Left lung (tissue), 10 donors: ENCODE results near the gene DCAF17. TPM values are rescaled to one million over a fixed set of nuclear protein-coding genes. Genes with fewer than 3 reads are reported as not detected.

Experiments
- ATAC-seq: fragments of 200-7000 bp; cut with Tn5 transposase; one replicate; pipeline ENCODE4 v1.9.1; 2020; ENCODE audit warnings: moderate library complexity
- DNase-seq, 4 donors: peaks; one replicate each; pipeline ENCODE4 v3.0.0-alpha.2; 2013 to 2020
- H3K27ac ChIP-seq, 2 donors: fragments of 200-600 bp; sonication (generic) in 1 of 2; one replicate each; pipeline versions ENCODE4 v1.5.0 to v1.8.0; 2020 to 2021
- H3K27me3 ChIP-seq, 2 donors: fragments of 200-600 bp; sonication (generic) in 1 of 2; one replicate each; pipeline versions ENCODE4 v1.5.0 to v1.8.0; 2020 to 2021
- H3K36me3 ChIP-seq, 2 donors: fragments of 200-600 bp; sonication (generic) in 1 of 2; one replicate each; pipeline versions ENCODE4 v1.5.0 to v1.8.0; 2020 to 2021
- H3K4me1 ChIP-seq, 2 donors: fragments of 200-600 bp; one replicate each; pipeline ENCODE4 v1.8.0; 2021
- H3K4me3 ChIP-seq, 2 donors: fragments of 200-600 bp; sonication (generic) in 1 of 2; one replicate each; pipeline versions ENCODE4 v1.5.0 to v1.8.0; 2020 to 2021; ENCODE audit warnings: mild to moderate bottlenecking in 1 of 2
- H3K9me3 ChIP-seq, 2 donors: fragments of 200-600 bp; sonication (generic) in 1 of 2; one replicate each; pipeline versions ENCODE4 v1.5.0 to v1.8.0; 2020 to 2021
- intact Hi-C, 2 donors: fragments of 100-400 bp; cut with DNase I; formaldehyde crosslinking; loops; one replicate each; pipeline versions ENCODE4 v1.11.2 to v1.14.2; 2022
- polyA plus RNA-seq, 6 donors: library from polyadenylated mRNA; unstranded; fragments of 120-200 nt; gene quantifications; one replicate each; pipeline ENCODE4 v1.2.1, GENCODE V29; 2013; ENCODE audit not compliant: insufficient read length in 6 of 6
- total RNA-seq, 2 donors: library from RNA; stranded (reverse); fragmentation: NEBNext Ultra II Directional; extraction: Animal tissue kit (Norgen Biotek cat#: 25700); gene quantifications; one replicate each; pipeline ENCODE4 v1.2.1, GENCODE V29; 2021
- TF ChIP-seq, protein P1 (sequence below), 2 donors: fragments of 200-600 bp; sonication (generic) in 1 of 2; IDR thresholded peaks; one replicate each; pipeline versions ENCODE4 v1.5.0 to v1.8.0; 2021; ENCODE audit warnings: antibody characterized with exemption in 2 of 2
- donor health status: DM: no; HTN: yes; CAD: no.
- donor health status: DM: no; HTN: no; CAD: no.

Gene DCAF17
- total and polyA plus RNA-seq, 8 donors = 14.2 to 36.7 (median 28.3) TPM

DNA sequence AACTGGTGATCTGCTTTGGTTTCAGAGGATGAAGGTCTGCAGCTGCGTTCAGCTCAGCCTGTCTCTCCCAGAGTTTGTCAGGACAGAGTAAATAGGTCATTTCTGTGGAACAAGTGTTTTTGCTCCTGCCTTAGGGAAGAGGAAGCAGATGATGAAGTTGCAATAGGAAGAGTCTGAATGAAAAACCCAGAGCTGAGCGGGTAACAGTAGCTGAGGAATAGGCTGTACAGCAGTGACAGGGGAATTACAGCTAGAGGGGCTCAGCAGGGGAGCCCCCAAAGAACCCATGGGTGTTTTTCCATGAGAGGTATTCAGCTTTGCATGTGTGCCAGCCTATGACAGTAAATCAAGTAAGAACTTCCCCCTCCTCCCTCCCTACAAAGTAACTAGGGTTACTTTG lies 78.0 kb downstream of the DCAF17 start:
- no peak for ATAC-seq
- Histone ChIP-seq H3K4me3 (no peak overlapping the region), H3K9me3 (no peaks in the 10 kb centered on the region), H3K27me3 (no peaks in the 10 kb centered on the region), H3K27ac (no peak overlapping the region), H3K4me1 (peaks cover 0 to 4% of the 10 kb centered on the region in 2 donors), H3K36me3 (no peaks in the 10 kb centered on the region)
- intact Hi-C loops = no loop called here
- DNase-seq = no peak
- TF ChIP-seq, protein P1, sequence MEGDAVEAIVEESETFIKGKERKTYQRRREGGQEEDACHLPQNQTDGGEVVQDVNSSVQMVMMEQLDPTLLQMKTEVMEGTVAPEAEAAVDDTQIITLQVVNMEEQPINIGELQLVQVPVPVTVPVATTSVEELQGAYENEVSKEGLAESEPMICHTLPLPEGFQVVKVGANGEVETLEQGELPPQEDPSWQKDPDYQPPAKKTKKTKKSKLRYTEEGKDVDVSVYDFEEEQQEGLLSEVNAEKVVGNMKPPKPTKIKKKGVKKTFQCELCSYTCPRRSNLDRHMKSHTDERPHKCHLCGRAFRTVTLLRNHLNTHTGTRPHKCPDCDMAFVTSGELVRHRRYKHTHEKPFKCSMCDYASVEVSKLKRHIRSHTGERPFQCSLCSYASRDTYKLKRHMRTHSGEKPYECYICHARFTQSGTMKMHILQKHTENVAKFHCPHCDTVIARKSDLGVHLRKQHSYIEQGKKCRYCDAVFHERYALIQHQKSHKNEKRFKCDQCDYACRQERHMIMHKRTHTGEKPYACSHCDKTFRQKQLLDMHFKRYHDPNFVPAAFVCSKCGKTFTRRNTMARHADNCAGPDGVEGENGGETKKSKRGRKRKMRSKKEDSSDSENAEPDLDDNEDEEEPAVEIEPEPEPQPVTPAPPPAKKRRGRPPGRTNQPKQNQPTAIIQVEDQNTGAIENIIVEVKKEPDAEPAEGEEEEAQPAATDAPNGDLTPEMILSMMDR (IDR thresholded peaks at IDR 0.05) = no peak

DNA sequence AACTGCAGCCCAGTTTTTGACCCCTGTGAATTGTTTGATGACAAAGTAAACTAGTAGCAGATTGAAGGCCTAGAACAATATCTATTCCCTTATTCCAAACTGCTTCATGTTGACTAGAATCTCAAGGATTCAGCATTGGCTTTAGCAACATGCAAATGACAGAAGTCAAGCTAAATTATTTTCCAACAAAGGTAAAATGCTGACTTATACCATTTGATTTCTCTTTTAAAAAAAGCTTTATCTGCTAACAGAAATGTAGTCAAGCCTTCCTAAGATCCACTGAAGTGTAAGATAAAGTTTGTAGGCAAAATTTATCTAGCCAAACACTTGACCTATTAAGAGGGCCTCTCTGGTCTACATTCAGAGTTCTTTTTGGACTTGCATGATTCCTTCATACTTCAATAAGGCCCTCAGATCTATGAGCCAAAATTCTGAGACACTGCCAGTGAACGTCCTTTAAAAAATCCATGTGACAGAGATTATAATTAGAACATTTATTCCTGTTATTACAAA lies 78.7 kb downstream of the DCAF17 start:
- Histone ChIP-seq H3K27ac (no peak overlapping the region), H3K27me3 (no peaks in the 10 kb centered on the region), H3K4me3 (no peak overlapping the region), H3K36me3 (no peaks in the 10 kb centered on the region), H3K9me3 (no peaks in the 10 kb centered on the region), H3K4me1 (peaks cover 0 to 4% of the 10 kb centered on the region in 2 donors)
- intact Hi-C loops = no loop called here
- TF ChIP-seq, protein P1 (IDR thresholded peaks at IDR 0.05) = no peak
- ATAC-seq (no peak), DNase-seq (no peak)

DNA sequence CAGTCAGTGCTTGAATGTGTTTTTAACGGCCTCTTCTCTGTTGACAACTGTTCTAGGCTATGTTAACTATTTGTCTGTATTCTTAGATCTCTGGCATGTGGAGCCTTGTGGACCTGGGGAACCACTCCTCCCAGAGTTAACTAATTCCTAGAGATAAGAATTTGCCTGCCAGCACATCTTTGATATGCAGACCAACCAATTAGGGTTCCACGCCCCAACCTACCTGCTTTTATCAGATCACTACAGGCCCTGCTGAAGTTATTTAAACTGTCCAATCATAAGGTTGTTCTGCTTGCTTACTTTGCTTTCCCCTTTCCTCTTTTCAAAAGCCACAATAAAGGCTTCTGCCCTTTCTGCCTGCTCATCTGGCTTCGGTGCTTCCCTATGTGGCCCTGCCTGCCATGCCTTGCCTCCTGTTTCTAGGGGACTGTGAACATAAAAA lies 79.7 kb downstream of the DCAF17 start:
- ATAC-seq = no peak
- DNase-seq = no peak
- Histone ChIP-seq H3K9me3 (no peaks in the 10 kb centered on the region), H3K4me1 (peaks cover 0 to 4% of the 10 kb centered on the region in 2 donors), H3K4me3 (no peak overlapping the region), H3K27me3 (no peaks in the 10 kb centered on the region), H3K36me3 (no peaks in the 10 kb centered on the region), H3K27ac (no peak overlapping the region)
- intact Hi-C loops = no loop called here
- TF ChIP-seq, protein P1 (IDR thresholded peaks at IDR 0.05) = no peak

DNA sequence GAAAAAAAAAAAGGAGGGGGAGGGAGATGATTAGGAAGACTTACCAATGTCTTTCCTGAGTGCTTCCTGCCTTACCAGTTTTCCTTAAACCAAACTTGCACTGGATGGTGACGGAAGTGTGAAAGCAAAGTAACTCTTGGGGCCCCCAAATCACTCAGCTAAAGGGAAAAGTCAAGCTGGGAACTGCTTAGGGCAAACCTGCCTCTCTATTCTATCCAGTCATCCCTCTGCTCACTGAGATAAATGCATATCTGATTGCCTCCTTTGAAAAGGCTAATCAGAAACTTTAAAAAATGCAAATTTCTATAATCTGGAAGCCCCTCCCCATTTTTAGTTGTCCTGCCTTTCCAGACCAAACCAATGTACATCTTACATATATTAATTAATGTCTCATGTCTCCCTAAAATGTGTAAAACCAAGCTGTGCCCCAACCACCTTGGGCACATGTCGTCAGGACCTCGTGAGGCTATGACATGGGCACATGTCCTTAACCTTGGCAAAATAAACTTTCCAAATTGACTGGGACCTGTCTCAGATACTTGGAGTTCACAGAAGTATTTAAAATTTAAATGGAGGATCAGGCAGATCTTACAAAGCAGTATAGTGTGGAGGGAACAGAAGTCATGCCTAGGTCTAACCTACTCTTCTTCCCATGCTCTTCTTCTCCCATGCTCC lies 81.0 kb downstream of the DCAF17 start:
- no peaks in the 10 kb centered on the region for H3K9me3 ChIP-seq
- no peaks in the 10 kb centered on the region for H3K27me3 ChIP-seq
- DNase-seq = no peak
- intact Hi-C loops = no loop called here
- no peak overlapping the region for H3K4me3 ChIP-seq
- H3K27ac ChIP-seq = no peak overlapping the region
- TF ChIP-seq, protein P1 (IDR thresholded peaks at IDR 0.05) = no peak
- H3K4me1 ChIP-seq = peaks cover 0 to 4% of the 10 kb centered on the region in 2 donors
- no peaks in the 10 kb centered on the region for H3K36me3 ChIP-seq
- no peak for ATAC-seq

DNA sequence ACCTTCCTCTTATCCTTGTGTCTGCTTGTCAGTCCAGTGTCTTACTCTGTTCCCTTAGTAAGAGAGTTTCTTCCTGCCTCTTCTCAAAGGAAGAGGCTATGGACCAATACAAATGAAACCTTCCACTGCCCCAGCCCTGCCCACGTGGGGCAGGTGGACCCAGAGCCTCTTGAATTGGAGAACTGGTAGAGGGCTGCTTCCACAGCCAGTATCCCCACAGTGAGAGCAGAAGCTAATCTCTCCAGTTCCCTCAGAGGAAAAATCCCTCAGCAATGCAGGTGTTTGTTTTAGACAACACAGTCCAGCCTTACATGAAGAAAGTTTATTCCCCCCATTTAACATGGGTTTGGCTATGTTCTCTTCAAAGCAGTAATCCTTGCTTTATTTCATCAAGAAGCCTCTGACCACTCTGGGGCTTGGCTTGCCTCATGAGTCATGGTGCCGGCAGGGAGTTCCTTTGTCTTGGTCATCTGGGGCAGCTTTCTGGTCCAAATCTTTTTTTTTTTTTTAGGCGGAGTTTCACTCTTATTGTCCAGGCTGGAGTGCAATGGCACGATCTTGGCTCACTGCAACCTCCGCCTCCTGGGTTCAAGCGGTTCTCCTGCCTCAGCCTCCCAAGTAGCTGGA lies 81.8 kb downstream of the DCAF17 start:
- Histone ChIP-seq H3K27ac (no peak overlapping the region), H3K9me3 (no peaks in the 10 kb centered on the region), H3K36me3 (no peaks in the 10 kb centered on the region), H3K27me3 (no peaks in the 10 kb centered on the region), H3K4me3 (no peak overlapping the region), H3K4me1 (peaks cover 0 to 4% of the 10 kb centered on the region in 2 donors)
- TF ChIP-seq, protein P1 (IDR thresholded peaks at IDR 0.05) = no peak
- DNase-seq = no peak
- intact Hi-C loops = no loop called here
- ATAC-seq = peak; percentile 34
